ENCODE measurements around the gene RXRG.
"Not testable (repeated sequence)": the region's sequence is repeated elsewhere in the genome, so short reads cannot be mapped to it uniquely, and the experiment has no call there.

RXRG gene

DNA sequence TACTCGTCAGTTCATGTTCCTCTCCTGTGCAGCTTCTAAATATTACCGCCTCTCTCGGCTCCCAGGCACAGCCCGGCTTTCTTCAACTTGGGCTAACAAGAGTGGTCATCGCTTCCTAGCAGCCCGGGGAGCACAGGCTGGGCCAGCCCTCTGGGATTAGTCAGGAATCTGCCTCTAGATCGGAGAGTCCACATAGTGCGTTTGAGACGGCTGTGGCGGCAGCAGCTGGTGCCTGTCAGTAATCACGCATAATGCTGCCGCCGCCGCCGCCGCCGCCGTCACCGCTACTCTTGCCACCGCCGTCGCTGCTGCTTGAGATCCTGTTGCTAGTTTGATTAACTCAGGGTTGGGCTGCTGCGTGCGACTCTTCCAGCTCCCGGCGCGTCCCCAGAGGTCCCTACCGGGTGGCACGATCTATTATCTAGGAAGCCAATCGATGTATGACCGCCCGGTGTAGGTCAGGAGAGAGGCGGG lies at the start of gene RXRG:
Gene RXRG, minus strand, starts transcription at position 230 of the 474 bp plus-strand sequence. CDS start 233 bp downstream, outside the sequence.
- peak; percentile 63 for DNase-seq

DNA sequence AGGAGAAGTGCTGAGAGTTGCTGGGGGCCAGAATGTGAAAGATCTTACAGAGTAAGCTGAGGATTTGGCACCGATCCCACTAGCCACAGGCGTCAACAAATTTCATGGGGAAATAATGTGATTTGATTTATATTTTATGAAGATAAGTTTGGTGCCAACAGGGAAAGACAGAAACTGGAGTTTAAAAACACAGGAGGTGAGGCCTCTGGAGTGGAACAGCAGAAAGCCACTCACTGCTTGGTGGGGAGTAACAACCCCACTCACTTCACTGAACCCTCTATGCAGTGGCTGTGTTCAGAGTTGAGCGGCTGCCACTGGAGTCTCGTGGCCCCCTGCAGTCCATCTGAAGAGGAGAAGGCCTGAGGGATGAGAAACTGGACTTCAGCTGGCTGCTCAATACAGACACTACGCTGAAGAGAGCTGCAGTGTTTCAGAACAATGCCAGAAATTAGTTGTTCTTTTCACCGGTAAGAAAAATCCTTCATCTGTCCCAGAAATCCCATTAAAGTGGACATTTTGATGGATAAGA lies 48.0 kb upstream of the RXRG start:
- DNase-seq, result no peak

DNA sequence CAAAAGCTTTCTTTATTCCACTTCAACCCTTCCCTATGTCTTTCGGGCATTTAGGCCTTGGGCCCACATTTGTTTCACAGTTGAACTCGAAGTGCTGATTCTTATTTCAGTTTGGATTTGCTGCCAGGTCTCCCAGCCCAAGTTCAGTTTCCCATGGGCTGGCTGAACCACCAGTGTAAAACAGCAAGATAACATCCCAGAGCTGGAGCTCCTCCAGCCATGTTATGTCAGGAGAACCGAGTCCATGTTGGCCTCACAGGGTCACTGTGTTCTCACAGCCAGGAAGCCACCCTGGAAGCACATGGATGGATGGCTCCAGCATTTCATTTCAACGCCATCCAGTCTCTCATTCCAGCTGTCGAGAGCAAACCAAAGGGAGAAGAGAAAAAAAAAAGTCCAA lies 45.2 kb upstream of the RXRG start:
- DNase-seq, result no peak

DNA sequence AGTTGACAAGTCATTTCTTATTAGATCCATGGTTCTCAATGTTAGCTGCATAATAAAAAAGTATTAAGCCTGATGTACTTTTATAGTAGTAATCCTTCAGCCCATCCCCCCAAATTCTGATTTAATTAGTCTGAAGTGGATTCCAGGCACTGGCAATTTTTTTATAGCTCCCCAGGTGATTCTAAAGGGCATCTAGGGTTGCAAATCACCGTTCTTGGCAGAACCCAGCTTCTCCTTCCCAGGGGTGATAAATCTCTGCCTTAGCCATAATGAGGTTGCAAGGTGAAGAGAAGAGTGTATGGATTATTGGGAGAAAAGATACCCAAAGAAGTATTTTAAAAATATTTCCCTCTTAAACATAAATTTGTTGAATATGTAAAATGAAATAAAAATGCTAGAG lies 43.0 kb upstream of the RXRG start:
- no peak for DNase-seq

DNA sequence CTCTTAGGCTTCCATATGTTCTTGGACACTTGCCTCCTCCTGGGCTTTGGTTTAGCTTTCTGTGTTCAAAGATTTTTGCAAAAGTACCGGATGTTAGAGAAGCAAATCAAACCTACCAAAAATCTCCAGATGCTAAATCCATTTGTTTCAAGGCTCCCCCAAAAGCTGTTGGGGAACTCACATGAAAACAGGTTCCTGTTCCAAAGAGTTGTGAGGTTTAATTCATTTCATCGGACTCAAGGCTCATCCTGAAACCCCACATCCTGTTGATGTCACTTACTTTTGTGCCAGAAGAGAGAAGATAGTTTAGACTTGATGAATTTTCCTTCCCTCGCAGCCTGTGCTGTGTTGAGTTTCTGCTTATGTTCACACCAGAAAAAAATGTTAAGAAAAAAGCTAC lies 41.7 kb upstream of the RXRG start:
- DNase-seq, result no peak

DNA sequence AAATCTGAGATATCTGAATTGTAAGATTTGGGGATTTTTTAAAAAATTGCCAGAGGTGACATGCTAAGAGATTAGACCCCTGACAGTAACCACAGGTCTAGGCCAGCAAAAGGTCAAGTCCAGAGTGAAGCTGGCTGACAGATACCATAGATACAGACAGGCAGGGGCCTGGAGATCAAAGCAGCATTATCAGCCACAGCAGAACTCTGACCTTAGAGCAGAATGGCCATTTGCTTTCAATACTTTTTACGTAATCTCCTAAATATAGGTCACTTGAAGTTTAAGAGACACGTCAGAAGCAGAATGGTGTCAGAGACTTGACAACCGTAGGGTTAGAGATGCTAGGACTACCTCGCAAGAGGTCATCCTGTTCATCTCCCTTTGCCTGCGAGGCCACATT lies 40.8 kb upstream of the RXRG start:
- DNase-seq, result no peak

DNA sequence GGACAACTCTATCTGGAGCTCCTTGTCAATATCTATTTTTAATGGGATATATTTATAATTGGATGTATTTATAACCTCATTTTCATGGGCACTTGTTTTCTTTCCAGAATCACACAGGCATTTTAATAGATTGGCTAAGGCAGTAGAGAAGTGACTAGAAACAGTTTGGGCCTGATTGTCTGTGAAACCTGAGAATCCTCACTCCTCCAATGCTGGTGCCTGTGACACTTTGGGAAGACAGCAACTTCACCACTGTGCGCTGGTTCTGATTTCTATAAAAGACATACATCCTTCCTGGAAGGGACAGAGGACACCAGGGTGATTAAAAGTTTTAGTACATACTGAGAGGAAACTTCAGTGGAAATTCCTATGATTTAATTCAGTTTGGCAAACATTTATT lies 39.6 kb upstream of the RXRG start:
- no peak for DNase-seq

DNA sequence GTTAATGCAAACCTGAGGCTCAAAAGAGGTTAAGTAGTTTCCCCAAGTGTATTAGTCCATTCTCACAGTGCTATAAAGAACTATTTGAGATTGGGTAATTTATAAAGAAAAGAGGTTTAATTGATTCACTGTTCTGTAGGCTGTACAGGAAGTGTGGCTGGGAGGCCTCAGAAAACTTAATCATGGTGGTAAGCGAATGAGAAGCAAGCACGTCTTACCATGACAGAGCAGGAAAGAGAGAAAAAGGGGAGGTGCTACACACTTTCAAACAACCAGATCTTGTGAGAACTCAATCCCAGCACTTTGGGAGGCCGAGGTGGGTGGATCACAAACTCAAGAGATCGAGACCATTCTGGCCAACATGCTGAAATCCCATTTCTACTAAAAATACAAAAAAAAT lies 38.5 kb upstream of the RXRG start:
- no peak for DNase-seq

DNA sequence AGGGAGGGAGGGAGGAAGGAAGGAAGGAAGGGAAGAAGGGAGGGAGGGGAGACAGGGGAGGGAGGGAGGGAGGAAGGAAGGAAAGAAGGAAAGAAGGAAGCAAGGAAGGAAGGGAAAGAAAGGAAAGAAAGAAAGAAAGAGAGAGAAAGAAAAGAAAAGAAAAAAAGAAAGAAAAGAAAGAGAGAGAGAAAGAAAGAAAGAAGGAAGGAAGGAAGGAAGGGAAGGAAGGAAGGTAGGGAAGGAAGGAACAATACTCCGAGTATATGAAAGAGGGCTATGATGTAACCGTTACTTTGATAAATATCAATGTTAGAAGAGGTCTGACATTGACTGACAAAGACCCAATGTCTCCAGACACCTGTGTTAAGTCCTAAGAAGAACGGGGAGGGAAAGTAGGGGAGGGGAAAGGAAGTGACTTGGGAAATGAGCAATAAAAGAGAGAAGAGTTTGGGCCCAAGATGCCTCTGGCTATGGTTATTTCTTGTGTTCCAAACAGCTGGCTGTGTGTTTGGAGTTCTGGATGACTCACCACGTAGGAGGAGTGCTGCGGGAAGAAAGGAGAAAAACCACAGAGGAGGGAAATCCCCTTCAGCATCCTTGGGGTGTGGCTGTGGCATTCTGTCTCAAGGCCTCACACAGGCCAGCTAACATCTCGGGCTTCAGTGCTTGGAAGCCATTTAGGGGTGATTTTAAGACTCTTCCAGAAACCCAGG lies 37.0 kb upstream of the RXRG start:
- DNase-seq, result no peak

DNA sequence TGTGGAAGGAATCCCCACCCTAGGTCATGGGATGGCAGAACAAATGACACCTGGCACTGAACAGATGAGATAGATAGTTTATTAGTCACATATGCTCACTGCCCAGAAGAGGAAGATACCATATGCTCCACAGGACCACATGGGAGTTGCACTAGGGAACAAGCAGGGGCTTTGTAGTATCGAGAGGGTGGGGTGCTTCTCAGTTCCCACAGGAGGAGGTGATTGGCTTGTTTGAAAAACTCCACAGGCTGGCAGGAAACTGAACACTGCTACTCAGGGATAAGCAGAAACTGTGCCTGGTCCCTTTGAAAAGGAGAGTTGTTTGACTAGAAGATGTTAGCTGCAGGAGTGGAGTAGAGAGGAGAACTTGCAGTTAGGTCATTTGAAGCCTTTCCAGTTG lies 31.9 kb upstream of the RXRG start:
- no peak for DNase-seq

DNA sequence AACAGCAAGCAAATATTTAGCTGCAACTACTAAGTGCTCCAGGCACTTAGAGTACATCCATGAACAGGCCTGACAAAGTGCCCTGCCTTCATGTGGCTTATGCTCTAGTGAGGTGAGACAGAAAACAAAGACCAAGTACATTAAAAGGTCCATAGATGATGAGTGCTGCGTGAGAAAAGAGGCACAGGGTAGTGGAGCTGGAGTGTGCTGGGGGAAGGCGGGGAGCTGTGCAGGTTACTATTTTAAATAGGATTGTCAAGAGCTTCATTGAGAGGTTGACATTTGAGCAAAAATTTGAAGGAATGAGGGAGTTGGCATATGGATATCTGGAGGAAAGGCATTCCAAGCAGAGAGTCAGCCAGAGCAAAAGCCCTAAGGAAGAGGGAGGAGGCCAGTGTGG lies 29.3 kb upstream of the RXRG start:
- DNase-seq, result no peak

DNA sequence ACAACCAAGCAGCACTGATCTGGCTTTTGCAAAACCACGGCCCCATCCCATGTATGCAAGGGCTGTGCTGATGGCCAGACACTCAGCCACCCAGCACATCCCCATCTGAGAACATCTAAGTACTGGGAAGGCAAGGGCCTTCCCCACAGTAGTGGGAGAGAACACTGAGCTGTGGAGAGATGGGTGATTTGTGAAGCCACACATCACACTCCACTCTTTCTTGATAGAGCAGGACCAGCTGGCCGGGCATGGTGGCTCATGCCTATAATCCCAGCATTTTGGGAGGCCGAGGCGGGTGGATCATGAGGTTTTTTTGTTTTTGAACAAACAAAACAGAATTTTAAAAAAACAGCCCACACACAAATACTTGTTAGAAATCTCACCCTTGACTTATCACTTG lies 28.2 kb upstream of the RXRG start:
- no peak for DNase-seq

DNA sequence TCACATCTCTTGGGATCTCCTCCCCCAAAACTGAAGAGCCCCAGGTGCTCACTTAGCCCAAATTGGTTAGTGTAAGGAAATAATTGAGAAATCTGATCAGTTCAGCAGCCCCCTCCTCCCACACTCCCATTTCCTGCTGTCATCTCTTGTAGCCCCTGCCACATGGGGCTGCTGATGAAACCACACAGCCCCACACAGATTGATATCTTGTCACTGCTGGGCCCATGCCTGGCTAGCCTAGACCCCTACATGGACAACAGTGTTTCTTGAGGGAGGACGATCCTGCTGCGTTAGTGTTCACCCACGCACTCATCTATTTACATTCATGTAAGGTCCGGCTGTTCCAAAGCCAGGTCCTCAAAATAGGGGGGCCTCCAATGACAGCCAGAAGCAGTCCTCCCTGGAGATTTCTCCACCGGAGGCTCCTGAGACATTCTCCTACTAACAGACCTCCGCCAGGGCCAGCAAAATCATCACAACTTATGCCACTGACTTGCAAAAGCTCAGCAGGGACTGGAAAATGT lies 23.9 kb upstream of the RXRG start:
- no peak for DNase-seq

DNA sequence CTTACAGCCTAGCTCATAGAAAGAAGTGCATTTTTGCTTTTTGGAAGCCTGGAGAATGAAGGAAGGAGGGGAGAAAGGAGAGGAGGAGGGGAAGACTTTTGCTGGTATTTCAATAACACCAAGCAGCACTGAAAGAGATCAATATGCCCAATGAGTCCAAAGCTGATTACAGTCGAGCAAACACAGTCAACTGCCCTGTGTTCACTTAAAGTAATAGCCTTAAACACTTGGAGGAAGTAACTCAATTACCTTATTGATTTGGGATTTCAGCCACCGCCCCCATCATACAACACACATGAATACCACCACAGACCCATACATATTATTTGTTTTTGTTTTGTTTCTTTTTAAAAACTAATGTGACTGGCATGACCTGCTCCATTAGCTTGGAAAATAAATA lies 23.3 kb upstream of the RXRG start:
- DNase-seq, result no peak

DNA sequence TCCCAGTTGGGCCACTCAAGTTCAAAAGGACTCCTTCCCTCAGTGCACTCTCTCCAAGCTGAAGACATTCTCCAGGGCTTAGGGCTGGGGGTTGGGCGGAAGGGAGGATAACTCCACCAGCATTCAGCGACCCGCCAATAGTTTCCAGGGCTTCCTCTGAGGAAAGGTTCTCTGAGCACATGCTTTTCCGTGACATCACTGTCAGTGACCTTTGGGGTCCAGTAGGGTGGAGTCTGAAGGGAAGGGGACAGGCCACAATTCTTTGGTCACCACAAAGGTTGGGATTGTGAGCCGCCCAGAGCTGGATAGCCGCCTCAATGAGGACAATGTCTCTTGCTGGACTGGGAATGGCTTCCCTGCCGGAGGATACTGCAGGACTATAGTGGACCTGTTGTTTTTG lies 22.8 kb upstream of the RXRG start:
- DNase-seq, result no peak

DNA sequence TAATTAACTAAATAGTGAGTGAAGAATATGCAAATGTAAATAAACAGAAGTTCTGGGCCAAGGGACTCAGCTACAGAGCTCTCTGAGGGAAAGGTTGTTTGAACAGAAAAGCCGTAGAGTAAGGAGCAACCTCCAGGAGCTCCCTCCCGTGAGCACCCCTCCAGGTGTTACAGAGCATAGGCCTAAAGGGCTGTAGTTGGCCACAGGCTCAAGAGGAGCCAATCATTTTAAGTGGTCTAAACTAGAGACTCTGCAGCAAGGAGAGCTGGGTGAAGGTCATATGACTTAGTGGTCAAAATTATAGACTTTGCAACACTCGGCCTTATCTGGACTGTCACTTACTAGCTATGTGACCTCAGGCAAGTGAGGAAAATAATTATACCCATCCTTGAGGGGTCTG lies 19.1 kb upstream of the RXRG start:
- DNase-seq, result no peak

DNA sequence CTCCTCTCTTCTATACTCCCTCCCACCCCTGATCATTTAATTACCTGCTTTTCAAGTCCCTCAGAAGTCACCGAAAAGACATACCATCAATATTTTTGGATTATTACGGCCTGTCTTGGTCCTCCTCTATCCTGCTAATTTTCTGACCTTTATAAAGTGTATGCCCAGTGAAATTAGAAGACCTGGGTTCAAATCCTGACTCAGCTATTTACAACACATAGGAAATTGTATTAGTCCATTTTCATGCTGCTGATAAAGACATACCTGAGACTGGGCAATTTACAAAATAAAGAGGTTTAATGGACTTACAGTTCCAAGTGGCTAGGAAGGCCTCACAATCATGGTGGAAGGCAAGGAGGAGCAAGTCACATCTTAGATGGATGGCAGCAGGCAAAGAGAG lies 14.8 kb upstream of the RXRG start:
- not testable (repeated sequence) for DNase-seq

DNA sequence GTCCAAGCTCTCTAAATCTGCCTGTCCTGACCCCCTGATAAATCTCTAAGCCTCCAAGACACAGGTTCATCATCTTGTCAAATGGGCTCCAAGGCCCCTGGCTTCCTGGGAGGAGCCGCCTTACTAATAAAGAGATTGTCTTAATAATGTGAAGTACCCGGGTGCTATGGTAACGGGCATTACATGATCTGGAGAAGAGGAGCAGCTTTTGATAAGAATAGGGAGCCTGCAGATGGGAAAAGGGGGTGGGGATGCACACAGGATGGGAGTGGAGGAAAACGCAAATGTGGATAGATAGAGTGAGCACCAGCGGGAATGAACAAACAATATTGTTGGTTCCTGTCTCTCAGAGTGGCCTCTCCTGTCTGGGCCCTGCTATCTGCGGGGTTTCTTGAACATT lies 11.9 kb upstream of the RXRG start:
- no peak for DNase-seq

DNA sequence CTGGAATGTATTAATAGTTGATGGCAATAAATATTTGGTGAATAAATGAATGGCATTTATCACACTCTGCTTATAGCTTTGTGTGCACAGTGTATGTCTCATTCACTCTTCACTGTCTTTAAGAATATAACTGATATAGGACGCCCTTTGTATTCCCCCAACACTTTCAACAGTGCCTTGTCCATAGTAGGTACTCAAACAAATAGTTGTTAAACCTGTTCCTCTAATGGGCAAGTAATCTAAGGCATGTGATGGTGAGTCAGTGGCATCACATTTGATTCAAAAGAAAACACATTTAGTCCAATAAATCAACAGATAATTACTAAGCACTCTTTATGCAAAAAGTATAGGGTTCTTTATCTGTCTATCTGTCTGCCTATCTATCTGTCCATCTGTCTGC lies 11.2 kb upstream of the RXRG start:
- DNase-seq, result no peak

DNA sequence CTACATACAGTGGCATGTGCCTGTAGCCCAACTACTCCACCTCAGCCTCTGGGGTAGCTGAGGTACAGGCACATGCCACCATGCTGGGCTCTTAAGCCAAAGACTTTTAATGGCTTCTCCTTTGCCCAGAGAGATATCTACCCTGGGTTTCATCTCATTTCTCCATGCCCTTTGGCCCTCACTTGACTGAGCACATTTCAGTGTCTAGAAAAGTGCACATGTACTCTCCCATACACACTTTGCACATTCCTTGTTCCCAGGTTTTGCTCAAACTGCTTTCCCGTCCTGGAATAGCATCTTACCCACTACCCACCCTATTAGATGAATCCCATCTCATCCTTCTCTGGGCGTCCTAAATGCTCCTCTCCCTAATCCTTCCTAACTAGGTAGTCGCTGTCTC lies 10.2 kb upstream of the RXRG start:
- no peak for DNase-seq

DNA sequence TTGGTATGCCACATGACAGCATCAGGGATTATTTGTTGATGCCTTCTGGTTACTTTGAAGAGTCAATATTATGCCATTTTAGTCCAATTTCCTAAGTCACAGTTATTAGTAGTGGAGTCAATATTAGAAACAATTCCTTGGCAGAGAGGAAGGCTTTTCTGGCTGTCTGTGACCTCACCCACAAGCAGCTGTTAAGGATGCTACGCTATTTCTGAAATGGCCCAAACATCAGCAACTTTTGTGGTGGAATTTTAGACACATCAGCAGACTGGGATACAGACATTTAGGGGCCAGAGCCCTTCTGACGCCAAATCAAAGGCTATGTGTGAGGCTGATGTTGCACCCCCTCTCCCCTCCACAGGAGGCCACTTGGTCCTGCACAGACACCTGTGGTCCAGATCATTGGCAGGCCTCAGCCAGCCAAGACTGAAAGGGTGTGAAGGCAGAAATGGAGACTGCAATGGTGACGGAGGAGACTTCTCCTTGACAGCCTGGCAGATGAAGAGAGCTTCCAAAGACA lies 9.2 kb upstream of the RXRG start:
- no peak for DNase-seq

DNA sequence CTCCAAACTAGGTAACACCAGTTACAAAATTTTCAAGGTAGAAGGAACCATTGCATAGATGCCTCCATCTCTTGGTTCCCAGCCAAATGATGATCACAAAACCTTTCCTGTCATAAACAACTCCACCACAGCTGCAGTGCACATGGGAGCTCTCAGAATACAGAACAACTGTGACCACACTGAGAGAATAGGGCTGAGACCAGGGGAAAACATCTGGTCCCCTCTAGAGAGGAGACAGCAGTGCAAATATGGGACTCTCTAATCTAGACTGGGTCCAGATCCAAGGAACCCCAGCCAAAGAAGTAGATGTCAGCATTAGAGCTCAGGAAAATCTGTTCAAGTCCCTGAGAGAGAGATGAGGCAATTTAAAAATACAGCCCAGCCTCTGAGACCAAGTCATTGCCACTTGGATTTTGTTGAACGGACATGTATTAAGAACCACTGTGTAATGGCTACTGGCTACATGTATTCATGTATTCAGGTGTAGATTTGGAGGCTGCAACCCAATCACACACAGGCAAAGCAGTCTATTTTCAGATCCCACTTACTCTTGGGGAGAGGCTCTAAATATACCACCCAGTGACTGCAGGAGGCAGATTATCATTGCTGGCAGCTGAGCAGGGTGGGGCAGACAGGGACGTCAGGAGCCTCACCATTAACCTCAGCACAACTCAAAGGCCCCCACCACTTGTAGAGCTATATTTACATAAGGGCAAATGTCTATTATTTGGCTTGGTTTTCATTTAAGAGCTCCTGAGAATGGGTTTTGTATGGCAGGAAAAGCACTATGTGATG lies 7.6 kb upstream of the RXRG start:
- no peak for DNase-seq

DNA sequence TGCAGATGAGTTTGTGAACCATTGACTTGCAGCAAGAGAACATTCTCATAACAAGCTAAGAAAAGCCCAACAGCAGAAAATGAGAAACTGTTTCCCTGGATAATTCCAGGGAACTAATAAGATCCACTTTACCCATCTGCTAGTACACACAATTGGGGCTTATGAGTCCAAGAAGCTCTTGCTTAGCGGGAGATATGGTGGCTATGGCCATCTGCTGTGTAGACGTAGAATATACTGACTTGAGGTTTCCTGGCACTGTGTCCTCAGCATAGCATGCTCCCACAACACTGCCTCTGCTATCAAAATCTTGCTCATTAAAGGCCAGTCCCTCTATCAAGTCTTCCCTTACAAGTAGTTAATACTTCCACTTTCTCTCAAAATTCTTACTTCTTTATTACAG lies 6.8 kb upstream of the RXRG start:
- DNase-seq, result no peak

DNA sequence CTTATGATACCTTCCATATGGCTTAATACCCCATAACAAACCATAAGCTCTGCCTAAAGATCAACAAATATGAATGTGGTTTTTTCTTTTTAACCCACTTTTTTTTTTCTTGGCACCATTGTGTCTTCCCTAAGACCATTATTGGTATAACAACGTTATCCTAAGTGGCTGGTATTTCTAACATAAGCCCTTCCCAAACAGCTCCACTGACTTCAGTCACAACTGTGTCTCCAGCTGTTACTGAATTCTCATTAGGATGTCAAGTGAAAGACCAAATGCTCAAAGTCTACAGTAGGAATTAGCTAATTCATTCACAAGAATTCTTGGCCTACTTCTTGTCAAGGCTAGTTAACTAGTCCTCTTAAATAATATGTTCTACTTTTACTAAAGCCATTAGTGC lies 4.2 kb upstream of the RXRG start:
- no peak for DNase-seq
